ENCODE results near the gene PIGZ. TPM values are rescaled to one million over a fixed set of nuclear protein-coding genes. Genes with fewer than 3 reads are reported as not detected.

Gene PIGZ
- total RNA-seq, 4 donors from 2014 or later, result 143 to 541 (median 233) TPM

GRCh38 chr3:196969660-196970546, 1.3 kb upstream of the PIGZ start:
- intact Hi-C loops (cut with DNase I; ENCODE audit: low total_unique reads) (loop anchor here (2.0 kb wide), 1 partner anchor 125 kb away; no protein-coding TSS in a partner anchor), in situ Hi-C loops (cut with MboI; ENCODE audit: low pct_ligation_motif_present in 1 of 4, low pct_unique_long_range_greater_than_20kb in 1 of 4, low sequenced_read_pairs in 3 of 4) (loop anchor here in 2 of 4 donors (10.0 to 25.0 kb wide), 3 partner anchors 133 to 358 kb away; no protein-coding TSS in a partner anchor)
- Histone ChIP-seq H3K27ac (peak overlapping the region; percentile 84 to 93 (median 89)), H3K36me3 (no peaks in the 10 kb centered on the region), H3K4me3 (peak overlapping the region; percentile 72 to 94 (median 81)), H3K9me3 (no peaks in the 10 kb centered on the region), H3K27me3 (no peaks in the 10 kb centered on the region), H3K4me1 (peaks cover 7 to 38% (median 19%) of the 10 kb centered on the region in 4 donors)
- DNase-seq, result peak; percentile 70
- TF ChIP-seq EP300 (IDR thresholded peaks at IDR 0.05; ENCODE audit: low read depth) (no peak), POLR2A (IDR thresholded peaks at IDR 0.05) (no peak), CTCF (IDR thresholded peaks at IDR 0.05) (peak; percentile 32 to 89 (median 81)), POLR2AphosphoS5 (IDR thresholded peaks at IDR 0.05) (peak in 1 of 3 donors; percentile 28)
- WGBS, 2 donors (ENCODE audit: low coverage in 1 of 2), result 19% methylated on average over 41 of the region's 100 CpGs; no CpG with 5 or more reads in 1 of the 2 donors

- Histone ChIP-seq H3K4me3 (peak overlapping the region; percentile 72 to 94 (median 81)), H3K9me3 (no peaks in the 10 kb centered on the region), H3K36me3 (no peaks in the 10 kb centered on the region), H3K4me1 (peaks cover 7 to 46% (median 19%) of the 10 kb centered on the region in 4 donors), H3K27me3 (no peaks in the 10 kb centered on the region), H3K27ac (peak overlapping the region; percentile 84 to 93 (median 89))
- WGBS, 2 donors (ENCODE audit: low coverage in 1 of 2), result 1% methylated on average over 60 of the region's 72 CpGs; no CpG with 5 or more reads in 1 of the 2 donors
- peak; percentile 43 for DNase-seq
- intact Hi-C loops (cut with DNase I; ENCODE audit: low total_unique reads) (loop anchor here (2.0 kb wide), 1 partner anchor 124 kb away; no protein-coding TSS in a partner anchor), in situ Hi-C loops (cut with MboI; ENCODE audit: low pct_ligation_motif_present in 1 of 4, low pct_unique_long_range_greater_than_20kb in 1 of 4, low sequenced_read_pairs in 3 of 4) (loop anchor here in 2 of 4 donors (25.0 kb wide), 2 partner anchors 132 to 357 kb away; no protein-coding TSS in a partner anchor)
- TF ChIP-seq POLR2A (IDR thresholded peaks at IDR 0.05) (no peak), CTCF (IDR thresholded peaks at IDR 0.05) (no peak), EP300 (IDR thresholded peaks at IDR 0.05; ENCODE audit: low read depth) (no peak), POLR2AphosphoS5 (IDR thresholded peaks at IDR 0.05) (no peak)
These were observed 564 bp upstream of the PIGZ start for GRCh38 chr3:196969134-196969659.

- in situ Hi-C loops (cut with MboI; ENCODE audit: low pct_ligation_motif_present in 1 of 4, low pct_unique_long_range_greater_than_20kb in 1 of 4, low sequenced_read_pairs in 3 of 4), result loop anchor here in 2 of 4 donors (25.0 kb wide), 2 partner anchors 130 to 355 kb away; no protein-coding TSS in a partner anchor
- intact Hi-C loops (cut with DNase I; ENCODE audit: low total_unique reads), result loop anchor here (2.0 kb wide), 1 partner anchor 123 kb away; no protein-coding TSS in a partner anchor
- peaks cover 7 to 59% (median 25%) of the 10 kb centered on the region in 4 donors for H3K4me1 ChIP-seq
- 70 to 74% methylated on average over 3 to 35 of the region's 35 CpGs for WGBS, 2 donors (ENCODE audit: low coverage in 1 of 2)
- H3K9me3 ChIP-seq, result no peaks in the 10 kb centered on the region
- DNase-seq, result no peak
- peak overlapping the region; percentile 72 to 96 (median 81) for H3K4me3 ChIP-seq
- H3K27me3 ChIP-seq, result no peaks in the 10 kb centered on the region
- H3K27ac ChIP-seq, result peak overlapping the region; percentile 84 to 93 (median 89)
- H3K36me3 ChIP-seq, result no peaks in the 10 kb centered on the region
- no peak for TF ChIP-seq POLR2A (IDR thresholded peaks at IDR 0.05)
- no peak for TF ChIP-seq POLR2AphosphoS5 (IDR thresholded peaks at IDR 0.05)
- no peak for TF ChIP-seq CTCF (IDR thresholded peaks at IDR 0.05)
- TF ChIP-seq EP300 (IDR thresholded peaks at IDR 0.05; ENCODE audit: low read depth), result no peak
These were observed 1.0 kb downstream of the PIGZ start for GRCh38 chr3:196967412-196968232.
